H1 (cell line): ENCODE results near the gene SEC63. TPM values are rescaled to one million over a fixed set of nuclear protein-coding genes. Genes with fewer than 3 reads are reported as not detected.

ENCODE experiments used
- CTCF ChIA-PET: fragments of 300-600 bp; sonication (Branson Sonifier 250); formaldehyde crosslinking; loops from one replicate; lab custom pipeline; 2021; ENCODE audit not compliant: partially characterized antibody; lab: Charles Lee
- POLR2A ChIA-PET: fragments of 300-600 bp; sonication (Branson Sonifier 250); formaldehyde crosslinking; loops from one replicate; lab custom pipeline; 2021; ENCODE audit warnings: inconsistent platforms; ENCODE audit not compliant: partially characterized antibody; lab: Charles Lee
- DNase-seq, 2 experiments: peaks; one replicate each; pipeline versions ENCODE4 v3.0.0 to v3.0.0-alpha.2; 2010 to 2022; ENCODE audit warnings: low spot score in 2 of 2, low read depth in 1 of 2, mixed read lengths in 1 of 2
- FAIRE-seq: peaks from 2 replicates; lab custom pipeline; 2011; peaks lifted over from hg19 to GRCh38; lab: Jason Lieb, UNC
- H2AFZ ChIP-seq: 2 replicates; pipeline ENCODE4 v1.8.1; 2012; ENCODE audit warnings: low read length, inconsistent platforms
- H2AK5ac ChIP-seq: 2 replicates; pipeline ENCODE4 v1.6.1; 2013; ENCODE audit warnings: low read depth, low read length
- H2BK120ac ChIP-seq: replicated peaks from 2 replicates; pipeline ENCODE3; 2013; ENCODE audit warnings: low read depth, low read length, inconsistent platforms
- H2BK12ac ChIP-seq: 2 replicates; pipeline ENCODE4 v1.6.1; 2013; ENCODE audit warnings: low read depth, low read length
- H2BK15ac ChIP-seq: 2 replicates; pipeline ENCODE4 v1.6.1; 2013; ENCODE audit warnings: low read length
- H2BK20ac ChIP-seq: 2 replicates; pipeline ENCODE4 v1.6.1; 2013; ENCODE audit warnings: low read length
- H2BK5ac ChIP-seq: 2 replicates; pipeline ENCODE4 v1.6.1; 2013; ENCODE audit warnings: low read depth, low read length
- H3K14ac ChIP-seq: 2 replicates; pipeline ENCODE4 v1.6.1; 2013; ENCODE audit warnings: inconsistent platforms; ENCODE audit not compliant: insufficient read length
- H3K18ac ChIP-seq: 2 replicates; pipeline ENCODE4 v1.6.1; 2013; ENCODE audit warnings: low read length; ENCODE audit errors: extremely low read depth
- H3K23ac ChIP-seq: 2 replicates; pipeline ENCODE4 v1.6.1; 2013; ENCODE audit warnings: inconsistent platforms; ENCODE audit not compliant: insufficient read length
- H3K23me2 ChIP-seq: 2 replicates; pipeline ENCODE4 v1.6.1; 2013; ENCODE audit warnings: low read depth, low read length
- H3K27ac ChIP-seq: 2 replicates; pipeline ENCODE4 v1.6.1; 2011; ENCODE audit warnings: low read depth, low read length, inconsistent platforms
- H3K27me3 ChIP-seq, 4 experiments: replicated peaks in 1 of 4; 1 replicate in 1 of 4; 2 replicates in 3 of 4; pipeline versions ENCODE4 v1.6.1 to v1.8.1; 2011 to 2013; ENCODE audit warnings: low read length in 3 of 4, mild to moderate bottlenecking in 3 of 4, inconsistent platforms in 2 of 4, mixed read lengths in 2 of 4, moderate library complexity in 1 of 4; ENCODE audit not compliant: control insufficient read depth in 3 of 4, insufficient read depth in 3 of 4; ENCODE audit errors: extremely low read depth in 1 of 4
- H3K36me3 ChIP-seq, 4 experiments: 2 replicates each; pipeline versions ENCODE4 v1.6.1 to v1.8.1; 2011 to 2013; ENCODE audit warnings: mild to moderate bottlenecking in 4 of 4, low read length in 3 of 4, moderate library complexity in 2 of 4, control low read depth in 1 of 4, inconsistent platforms in 1 of 4; ENCODE audit not compliant: insufficient read depth in 4 of 4, control insufficient read depth in 2 of 4
- H3K4ac ChIP-seq: replicated peaks from 2 replicates; pipeline ENCODE3; 2013; ENCODE audit warnings: low read length, low read depth, mixed read lengths, inconsistent platforms; ENCODE audit not compliant: insufficient read length
- H3K4me1 ChIP-seq, 4 experiments: replicated peaks in 1 of 4; 1 replicate in 1 of 4; 2 replicates in 3 of 4; pipeline versions ENCODE4 v1.6.1 to v1.8.1; 2011 to 2013; ENCODE audit warnings: low read length in 3 of 4, inconsistent platforms in 2 of 4, mixed read lengths in 1 of 4; ENCODE audit not compliant: insufficient read depth in 4 of 4, control insufficient read depth in 3 of 4
- H3K4me2 ChIP-seq, 2 experiments: 2 replicates each; pipeline versions ENCODE4 v1.6.1 to v1.8.1; 2011 to 2013; ENCODE audit warnings: low read depth in 2 of 2, low read length in 2 of 2, control low read depth in 1 of 2, inconsistent platforms in 1 of 2, mild to moderate bottlenecking in 1 of 2; ENCODE audit not compliant: insufficient read depth in 1 of 2
- H3K4me3 ChIP-seq, 4 experiments: fragments of 200-600, 300-600 bp in 1 of 4; sonication (generic), shearing (Covaris generic), sonication (Bioruptor Twin) in 1 of 4; 2 replicates each; pipeline versions ENCODE4 v1.5.1 to v1.8.1; 2011 to 2016; ENCODE audit warnings: low read length in 4 of 4, low read depth in 3 of 4, control low read depth in 2 of 4, inconsistent platforms in 2 of 4, mild to moderate bottlenecking in 2 of 4, mixed read lengths in 1 of 4, moderate library complexity in 1 of 4; ENCODE audit not compliant: insufficient read depth in 2 of 4; ENCODE audit errors: extremely low read depth in 1 of 4
- H3K56ac ChIP-seq: replicated peaks from 2 replicates; pipeline ENCODE3; 2013; ENCODE audit warnings: low read depth, mild to moderate bottlenecking, mixed read lengths, low read length, inconsistent platforms; ENCODE audit not compliant: insufficient read length
- H3K79me1 ChIP-seq: 2 replicates; pipeline ENCODE4 v1.6.1; 2013; ENCODE audit warnings: low read depth, low read length, control low read depth
- H3K79me2 ChIP-seq, 2 experiments: 2 replicates each; pipeline versions ENCODE4 v1.6.1 to v1.8.1; 2012 to 2013; ENCODE audit warnings: low read length in 2 of 2, mild to moderate bottlenecking in 2 of 2, inconsistent platforms in 1 of 2; ENCODE audit not compliant: insufficient read depth in 2 of 2, control insufficient read depth in 1 of 2
- H3K9ac ChIP-seq, 4 experiments: replicated peaks in 1 of 4; 1 replicate in 1 of 4; 2 replicates in 3 of 4; pipeline versions ENCODE4 v1.6.1 to v1.8.1; 2011 to 2013; ENCODE audit warnings: low read depth in 3 of 4, low read length in 3 of 4, control low read depth in 2 of 4, mild to moderate bottlenecking in 2 of 4, moderate library complexity in 2 of 4, inconsistent platforms in 1 of 4; ENCODE audit errors: extremely low read depth in 1 of 4
- H3K9me3 ChIP-seq, 2 experiments: 2 replicates each; pipeline versions ENCODE4 v1.6.1 to v1.8.1; 2012 to 2013; ENCODE audit warnings: mild to moderate bottlenecking in 2 of 2, moderate library complexity in 2 of 2, control low read depth in 1 of 2, inconsistent platforms in 1 of 2, low read depth in 1 of 2, low read length in 1 of 2, mixed read lengths in 1 of 2; ENCODE audit not compliant: insufficient read depth in 2 of 2
- H4K20me1 ChIP-seq, 2 experiments: replicated peaks in 1 of 2; 2 replicates each; pipeline versions ENCODE3 to v1.8.1; 2011 to 2013; ENCODE audit warnings: inconsistent platforms in 2 of 2, low read length in 2 of 2, mild to moderate bottlenecking in 1 of 2; ENCODE audit not compliant: insufficient read depth in 2 of 2, control insufficient read depth in 1 of 2
- H4K5ac ChIP-seq: 2 replicates; pipeline ENCODE4 v1.6.1; 2013; ENCODE audit warnings: low read length, low read depth, mixed read lengths, inconsistent platforms; ENCODE audit not compliant: insufficient read length
- H4K8ac ChIP-seq: 2 replicates; pipeline ENCODE4 v1.8.0; 2013; ENCODE audit warnings: mild to moderate bottlenecking, moderate library complexity, low read length, inconsistent platforms; ENCODE audit not compliant: insufficient read depth; ENCODE audit errors: extremely low read depth
- H4K91ac ChIP-seq: replicated peaks from 2 replicates; pipeline ENCODE3; 2013; ENCODE audit warnings: low read length, mixed read lengths, inconsistent platforms; ENCODE audit not compliant: insufficient read length
- CBX5 ChIP-seq: fragments of 300-800, 300-1000 bp; sonication (generic); IDR thresholded peaks from 2 replicates; pipeline ENCODE4 v1.7.1; 2016; ENCODE audit warnings: antibody characterized with exemption, low read length, low read depth
- CHD1 ChIP-seq: IDR thresholded peaks from 2 replicates; pipeline ENCODE4 v1.6.1; 2012; ENCODE audit warnings: low read depth, low read length, improper control_type of control experiment
- EP300 ChIP-seq, 2 experiments: IDR thresholded peaks; 1 replicate in 1 of 2; 2 replicates in 1 of 2; pipeline ENCODE4 v1.6.1; 2011 to 2012; ENCODE audit warnings: low read depth in 2 of 2, low read length in 2 of 2, mild to moderate bottlenecking in 2 of 2, borderline replicate concordance in 1 of 2, inconsistent platforms in 1 of 2, moderate library complexity in 1 of 2
- GTF2F1 ChIP-seq: IDR thresholded peaks from 2 replicates; pipeline ENCODE4 v1.6.1; 2012; ENCODE audit warnings: low read depth, low read length, improper control_type of control experiment, borderline replicate concordance
- KDM5A ChIP-seq: fragments of 200-600 bp; IDR thresholded peaks from 2 replicates; pipeline ENCODE4 v1.7.1; 2012; ENCODE audit warnings: mild to moderate bottlenecking, low read length, inconsistent platforms, mixed read lengths
- MAFK ChIP-seq: IDR thresholded peaks from 2 replicates; pipeline ENCODE4 v1.6.1; 2012; ENCODE audit warnings: low read depth, mild to moderate bottlenecking, improper control_type of control experiment, low read length
- NANOG ChIP-seq: IDR thresholded peaks from 2 replicates; pipeline ENCODE4 v1.6.1; 2011; ENCODE audit warnings: low read length, low read depth, mild to moderate bottlenecking, inconsistent platforms; ENCODE audit not compliant: insufficient read depth, poor library complexity, severe bottlenecking
- POU5F1 ChIP-seq: IDR thresholded peaks from 2 replicates; pipeline ENCODE4 v1.6.1; 2011; ENCODE audit warnings: low read depth, mild to moderate bottlenecking, low read length, moderate library complexity
- WGBS, 2 experiments: shearing (Covaris generic) in 1 of 2; methylation state at CpG; one replicate each; pipeline versions ENCODE4 v1.1.6 to v1.1.7; 2013 to 2015; ENCODE audit warnings: low lambda C conversion rate in 2 of 2, mixed read lengths in 2 of 2, inconsistent platforms in 1 of 2, low coverage in 1 of 2, missing lambda C conversion rate in 1 of 2; ENCODE audit not compliant: insufficient replicate concordance in 2 of 2, insufficient coverage in 1 of 2, insufficient read length in 1 of 2; ENCODE audit errors: extremely low coverage in 1 of 2, missing lambda C conversion rate in 1 of 2; 5-methylcytosine and 5-hydroxymethylcytosine counted together
- polyA plus RNA-seq, 7 experiments: library from polyadenylated mRNA; depleted of rRNA in 3 of 7; stranded (reverse) in 5 of 7; unstranded in 2 of 7; fragments of >200 nt in 5 of 7; fragments of 200-250 nt in 2 of 7; gene quantifications; 1 replicate in 5 of 7; 2 replicates in 1 of 7; 4 replicates in 1 of 7; pipeline versions ENCODE4 v1.2.1 to v1.2.3, GENCODE V29; 2011 to 2013; ENCODE audit warnings: missing spikeins in 2 of 7, mixed read lengths in 2 of 7
- total RNA-seq: library from RNA; stranded (reverse); fragmentation: NEBNext Ultra II Directional; extraction: Animal tissue kit (Norgen Biotek cat#: 25700); gene quantifications from 2 replicates; pipeline ENCODE4 v1.2.1, GENCODE V29; 2021
- TF ChIP-seq, protein P1 (sequence below): IDR thresholded peaks from 2 replicates; pipeline ENCODE4 v1.6.1; 2011; ENCODE audit warnings: low read length, improper control_type of control experiment
- TF ChIP-seq, protein P2 (sequence below): IDR thresholded peaks from 2 replicates; pipeline ENCODE4 v1.6.1; 2012; ENCODE audit warnings: inconsistent platforms

SEC63 gene
- total and polyA plus RNA-seq, 2 of the 8 experiments (the other 6 are each of a cell fraction or from before 2014, with no cell fraction given): 17.3 to 121 TPM

DNA sequence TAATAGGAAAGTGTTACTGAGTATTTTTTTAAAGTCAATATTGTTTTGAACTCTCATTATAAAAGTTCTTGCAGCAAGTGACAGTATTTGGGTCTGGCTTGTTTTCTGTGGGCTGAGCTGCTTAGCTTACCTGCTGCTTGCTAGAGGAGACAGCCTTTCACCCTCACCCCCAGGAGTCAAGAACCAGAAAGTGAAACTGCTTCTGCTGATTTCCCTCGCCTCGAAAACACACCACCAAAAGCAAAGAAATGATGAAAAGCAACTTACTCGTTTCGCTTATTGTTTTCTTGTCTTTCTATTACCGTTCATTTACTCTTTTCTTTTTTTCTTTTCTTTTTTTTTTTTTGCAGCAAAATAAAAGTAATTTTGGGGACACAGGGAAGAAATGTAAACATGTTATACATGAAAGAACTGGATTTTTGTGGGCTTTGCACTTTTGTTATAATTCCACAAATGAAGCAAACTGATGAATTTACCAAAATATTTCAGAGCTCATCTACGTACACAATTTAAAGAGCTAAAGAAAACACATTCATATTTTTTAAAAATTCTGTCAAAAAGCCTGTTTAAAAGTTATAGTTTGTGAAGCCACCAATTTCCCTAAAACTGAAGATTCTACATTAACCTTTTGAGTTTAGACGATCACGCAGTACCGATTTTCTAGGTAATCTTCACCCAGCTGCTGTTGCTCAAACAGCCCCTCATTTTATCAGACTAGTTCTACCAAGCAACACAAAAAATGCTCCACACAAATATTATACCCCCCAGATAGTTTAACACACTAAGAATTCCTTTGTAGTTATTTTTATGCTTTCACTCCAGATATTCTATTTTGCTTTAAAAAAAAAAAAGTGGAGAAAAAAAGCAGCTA is 135.6 kb downstream of the SEC63 start:
- 88% methylated on average over 9 of the region's 9 CpGs; no CpG with 5 or more reads in 1 of the 2 experiments for WGBS, 2 experiments
- H3K9ac ChIP-seq: no peak overlapping the region
- H2BK5ac ChIP-seq: no peak overlapping the region
- POLR2A ChIA-PET: no interaction called here
- no peaks in the 10 kb centered on the region for H3K9me3 ChIP-seq
- DNase-seq (no peak), FAIRE-seq (no peak)
- no peak overlapping the region for H3K4me2 ChIP-seq
- no peak overlapping the region for H4K8ac ChIP-seq
- H3K4me3 ChIP-seq: no peak overlapping the region
- no peak overlapping the region for H4K91ac ChIP-seq
- H3K79me2 ChIP-seq: no peaks in the 10 kb centered on the region
- no peak overlapping the region for H3K27ac ChIP-seq
- CTCF ChIA-PET: interaction anchor here (1.0 kb wide), 1 partner anchor 25 kb away, joined by 3 read pairs; no protein-coding TSS in a partner anchor
- no peaks in the 10 kb centered on the region for H3K23me2 ChIP-seq
- no peak overlapping the region for H2BK12ac ChIP-seq
- H3K36me3 ChIP-seq: no peaks in the 10 kb centered on the region
- H2AFZ ChIP-seq: no peak overlapping the region
- peaks cover 0 to 6% (median 1%) of the 10 kb centered on the region in 4 experiments; a peak in 3 of 7 replicates for H3K4me1 ChIP-seq
- no peak overlapping the region for H3K18ac ChIP-seq
- no peaks in the 10 kb centered on the region for H3K27me3 ChIP-seq
- H3K23ac ChIP-seq: no peak overlapping the region
- no peak overlapping the region for H3K4ac ChIP-seq
- H3K14ac ChIP-seq: no peak overlapping the region
- H2BK120ac ChIP-seq: no peak overlapping the region
- H3K79me1 ChIP-seq: no peaks in the 10 kb centered on the region
- no peaks in the 10 kb centered on the region for H4K20me1 ChIP-seq
- no peak overlapping the region for H3K56ac ChIP-seq
- H4K5ac ChIP-seq: no peak overlapping the region
- H2AK5ac ChIP-seq: no peak overlapping the region
- no peak overlapping the region for H2BK15ac ChIP-seq
- no peak overlapping the region for H2BK20ac ChIP-seq
- TF ChIP-seq, protein P1, sequence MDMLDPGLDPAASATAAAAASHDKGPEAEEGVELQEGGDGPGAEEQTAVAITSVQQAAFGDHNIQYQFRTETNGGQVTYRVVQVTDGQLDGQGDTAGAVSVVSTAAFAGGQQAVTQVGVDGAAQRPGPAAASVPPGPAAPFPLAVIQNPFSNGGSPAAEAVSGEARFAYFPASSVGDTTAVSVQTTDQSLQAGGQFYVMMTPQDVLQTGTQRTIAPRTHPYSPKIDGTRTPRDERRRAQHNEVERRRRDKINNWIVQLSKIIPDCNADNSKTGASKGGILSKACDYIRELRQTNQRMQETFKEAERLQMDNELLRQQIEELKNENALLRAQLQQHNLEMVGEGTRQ: no peak
- TF ChIP-seq EP300 (IDR thresholded peaks at IDR 0.05; ENCODE audit: borderline replicate concordance in 1 of 2, low read depth in 2 of 2, low read length in 2 of 2) (no peak), MAFK (no peak), GTF2F1 (no peak), NANOG (no peak), KDM5A (no peak), POU5F1 (no peak), CHD1 (no peak), CBX5 (no peak)
- TF ChIP-seq, protein P2, sequence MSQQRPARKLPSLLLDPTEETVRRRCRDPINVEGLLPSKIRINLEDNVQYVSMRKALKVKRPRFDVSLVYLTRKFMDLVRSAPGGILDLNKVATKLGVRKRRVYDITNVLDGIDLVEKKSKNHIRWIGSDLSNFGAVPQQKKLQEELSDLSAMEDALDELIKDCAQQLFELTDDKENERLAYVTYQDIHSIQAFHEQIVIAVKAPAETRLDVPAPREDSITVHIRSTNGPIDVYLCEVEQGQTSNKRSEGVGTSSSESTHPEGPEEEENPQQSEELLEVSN: no peak
